ENCODE data around the gene CLIP4. TPM values are rescaled to one million over a fixed set of nuclear protein-coding genes. Genes with fewer than 3 reads are reported as not detected.
A peak's percentile ranks its signal among the peaks of the same experiment; 100 is the strongest.

CLIP4 gene
- total and polyA plus RNA-seq, 10 of the 15 experiments (the other 5 are each of a cell fraction or from before 2014, with no cell fraction given), result 5.5 to 34.9 (median 16.8) TPM

- TF ChIP-seq ZBTB11 (CRISPR knock-in tag; IDR thresholded peaks at IDR 0.05) (no peak), SPI1 (IDR thresholded peaks at IDR 0.05; ENCODE audit: borderline replicate concordance, insufficient read depth, low read depth, low read length) (no peak), HDAC2 (IDR thresholded peaks at IDR 0.05) (no peak), ZNF384 (IDR thresholded peaks at IDR 0.05; ENCODE audit: borderline replicate concordance, low read depth, low read length) (no peak), ZZZ3 (IDR thresholded peaks at IDR 0.05; ENCODE audit: control insufficient read depth, insufficient read length, low read depth) (no peak), TCF3 (IDR thresholded peaks at IDR 0.05; ENCODE audit: borderline replicate concordance, insufficient read depth, low read depth, low read length) (no peak), JUND (IDR thresholded peaks at IDR 0.05; ENCODE audit: low read depth, low read length) (no peak), EP300 (IDR thresholded peaks at IDR 0.05; ENCODE audit: borderline replicate concordance in 1 of 2, control insufficient read depth in 1 of 2, low read depth in 2 of 2, low read length in 2 of 2) (peak in 1 of 2 experiments; percentile 17; a peak in 1 of 4 replicates), CTCF (IDR thresholded peaks at IDR 0.05 in 2 of 3, conservative IDR thresholded peaks at IDR 0.05 in 1 of 3; ENCODE audit: control insufficient read depth in 2 of 3, extremely low read depth in 1 of 3, insufficient read depth in 1 of 3, low read depth in 3 of 3, low read length in 3 of 3) (no peak), SIN3A (IDR thresholded peaks at IDR 0.05; ENCODE audit: low read depth, low read length) (no peak), IRF3 (IDR thresholded peaks at IDR 0.05) (no peak), NR2C2 (IDR thresholded peaks at IDR 0.05; ENCODE audit: borderline replicate concordance, control insufficient read depth, insufficient read length, low read depth) (no peak), REST (IDR thresholded peaks at IDR 0.05; ENCODE audit: low read depth, low read length) (no peak)
Measured at GRCh38 chr2:29113891-29114321, 1.3 kb upstream of the CLIP4 start (continued).

Data from GM12878 (cell line).